ENCODE data around the gene NCEH1.
"Not testable (repeated sequence)": the region's sequence is repeated elsewhere in the genome, so short reads cannot be mapped to it uniquely, and the experiment has no call there.

Gene NCEH1

GRCh38 chr3:172707030-172707429, 3.8 kb downstream of the NCEH1 start:
- DNase-seq = no peak

GRCh38 chr3:172705170-172705569, 5.7 kb downstream of the NCEH1 start:
- no peak for DNase-seq

- no peak for DNase-seq
Observed at GRCh38 chr3:172704001-172704400, 6.9 kb downstream of the NCEH1 start.

- not testable (repeated sequence) for DNase-seq
Observed at GRCh38 chr3:172702731-172703130, 8.1 kb downstream of the NCEH1 start.

- no peak for DNase-seq
Observed at GRCh38 chr3:172702256-172702655, 8.6 kb downstream of the NCEH1 start.

- no peak for DNase-seq
Observed at GRCh38 chr3:172701751-172702150, 9.1 kb downstream of the NCEH1 start.

- no peak for DNase-seq
Observed at GRCh38 chr3:172700936-172701455, 9.9 kb downstream of the NCEH1 start.

- DNase-seq = no peak
Observed at GRCh38 chr3:172700256-172700655, 10.6 kb downstream of the NCEH1 start.

GRCh38 chr3:172699031-172699430, 11.8 kb downstream of the NCEH1 start:
- no peak for DNase-seq

GRCh38 chr3:172698631-172699030, 12.2 kb downstream of the NCEH1 start:
- no peak for DNase-seq

GRCh38 chr3:172697558-172697957, 13.3 kb downstream of the NCEH1 start:
- no peak for DNase-seq

- no peak for DNase-seq
Observed at GRCh38 chr3:172696357-172696756, 14.5 kb downstream of the NCEH1 start.

GRCh38 chr3:172694573-172695246, 16.2 kb downstream of the NCEH1 start:
- DNase-seq = no peak

GRCh38 chr3:172692751-172693338, 18.0 kb downstream of the NCEH1 start:
- no peak for DNase-seq

GRCh38 chr3:172690936-172691335, 19.9 kb downstream of the NCEH1 start:
- DNase-seq = no peak

GRCh38 chr3:172688588-172688987, 22.3 kb downstream of the NCEH1 start:
- DNase-seq = no peak

- no peak for DNase-seq
Observed at GRCh38 chr3:172687501-172687900, 23.4 kb downstream of the NCEH1 start.

- DNase-seq = no peak
Observed at GRCh38 chr3:172685331-172686214, 25.3 kb downstream of the NCEH1 start.

GRCh38 chr3:172680684-172681083, 30.2 kb downstream of the NCEH1 start:
- no peak for DNase-seq

- DNase-seq = no peak
Observed at GRCh38 chr3:172679599-172679998, 31.3 kb downstream of the NCEH1 start.

- DNase-seq = no peak
Observed at GRCh38 chr3:172678068-172678467, 32.8 kb downstream of the NCEH1 start.

- no peak for DNase-seq
Observed at GRCh38 chr3:172676196-172676922, 34.5 kb downstream of the NCEH1 start.

Measured in stimulated activated CD4-positive, alpha-beta T cell treated with anti-CD3 and anti-CD28 coated beads, Interleukin-1b, Interleukin-23, amount 100 ng/mL, for 48 hours (primary cell).